ENCODE results near the gene RIMBP2. TPM values are rescaled to one million over a fixed set of nuclear protein-coding genes. Genes with fewer than 3 reads are reported as not detected.

The RIMBP2 gene
- polyA plus RNA-seq, 1 donor from 2014 or later, result 14.6 TPM

- Histone ChIP-seq H3F3A (ENCODE audit: insufficient read depth, low read length, poor library complexity, severe bottlenecking) (no peaks in the 10 kb centered on the region), H2AFZ (ENCODE audit: low read depth, low read length) (no peak overlapping the region), H3K27ac (ENCODE audit: low read length) (no peak overlapping the region), H3K4me2 (ENCODE audit: low read length) (no peak overlapping the region), H3K9ac (ENCODE audit: low read length) (no peak overlapping the region), H3K27me3 (ENCODE audit: insufficient read depth, low read depth, low read length) (no peaks in the 10 kb centered on the region), H3K9me2 (ENCODE audit: insufficient read depth, low read length) (no peaks in the 10 kb centered on the region), H3K79me2 (replicated peaks; ENCODE audit: insufficient read depth, low read length) (no peaks in the 10 kb centered on the region), H3K4me3 (ENCODE audit: low read length) (no peak overlapping the region), H3K36me3 (ENCODE audit: insufficient read depth, low read length) (no peaks in the 10 kb centered on the region), H3K9me3 (ENCODE audit: low read length) (no peaks in the 10 kb centered on the region), H4K20me1 (ENCODE audit: insufficient read depth) (no peaks in the 10 kb centered on the region)
- TF ChIP-seq POLR2AphosphoS5 (IDR thresholded peaks at IDR 0.05) (no peak), REST (IDR thresholded peaks at IDR 0.05; ENCODE audit: borderline replicate concordance) (no peak), EP300 (conservative IDR thresholded peaks at IDR 0.05; ENCODE audit: poor library complexity, severe bottlenecking) (no peak), TAF1 (IDR thresholded peaks at IDR 0.05; ENCODE audit: low read depth) (no peak), RAD21 (conservative IDR thresholded peaks at IDR 0.05) (no peak), EZH2 (IDR thresholded peaks at IDR 0.05; ENCODE audit: borderline replicate concordance, insufficient read depth, low read length, poor library complexity, severe bottlenecking) (no peak), MXI1 (conservative IDR thresholded peaks at IDR 0.05; ENCODE audit: poor library complexity, severe bottlenecking) (no peak), SMC3 (conservative IDR thresholded peaks at IDR 0.05; ENCODE audit: poor library complexity) (no peak), CTCF (IDR thresholded peaks at IDR 0.05; ENCODE audit: poor library complexity, severe bottlenecking) (no peak)
These were observed 231.9 kb downstream of the RIMBP2 start for GRCh38 chr12:130484221-130484620.

- H3K27me3 ChIP-seq (ENCODE audit: insufficient read depth, low read depth, low read length), result no peaks in the 10 kb centered on the region
- H3K9me2 ChIP-seq (ENCODE audit: insufficient read depth, low read length), result no peaks in the 10 kb centered on the region
- H3K4me2 ChIP-seq (ENCODE audit: low read length), result no peak overlapping the region
- H3K4me3 ChIP-seq (ENCODE audit: low read length), result no peak overlapping the region
- H4K20me1 ChIP-seq (ENCODE audit: insufficient read depth), result no peaks in the 10 kb centered on the region
- H3K79me2 ChIP-seq (replicated peaks; ENCODE audit: insufficient read depth, low read length), result no peaks in the 10 kb centered on the region
- H3K9ac ChIP-seq (ENCODE audit: low read length), result no peak overlapping the region
- no peaks in the 10 kb centered on the region for H3F3A ChIP-seq (ENCODE audit: insufficient read depth, low read length, poor library complexity, severe bottlenecking)
- H3K9me3 ChIP-seq (ENCODE audit: low read length), result no peaks in the 10 kb centered on the region
- TF ChIP-seq RAD21 (conservative IDR thresholded peaks at IDR 0.05) (no peak), SMC3 (conservative IDR thresholded peaks at IDR 0.05; ENCODE audit: poor library complexity) (no peak), EZH2 (IDR thresholded peaks at IDR 0.05; ENCODE audit: borderline replicate concordance, insufficient read depth, low read length, poor library complexity, severe bottlenecking) (no peak), TAF1 (IDR thresholded peaks at IDR 0.05; ENCODE audit: low read depth) (no peak), CTCF (IDR thresholded peaks at IDR 0.05; ENCODE audit: poor library complexity, severe bottlenecking) (no peak), EP300 (conservative IDR thresholded peaks at IDR 0.05; ENCODE audit: poor library complexity, severe bottlenecking) (no peak)
- H3K36me3 ChIP-seq (ENCODE audit: insufficient read depth, low read length), result no peaks in the 10 kb centered on the region
- no peak overlapping the region for H2AFZ ChIP-seq (ENCODE audit: low read depth, low read length)
- H3K27ac ChIP-seq (ENCODE audit: low read length), result no peak overlapping the region
These were observed 232.4 kb downstream of the RIMBP2 start for GRCh38 chr12:130483616-130484180.

All from neural cell (in vitro differentiated cells).